Smooth muscle cell (in vitro differentiated cells): ENCODE measurements around the gene TMEM207. TPM values are rescaled to one million over a fixed set of nuclear protein-coding genes. Genes with fewer than 3 reads are reported as not detected.

Experiments
- DNase-seq: peaks from one replicate; lab custom pipeline; 2025; ENCODE audit not compliant: unreplicated experiment; lab: John Stamatoyannopoulos, UW
- H2AFZ ChIP-seq: fragments of 200-600 bp; sonication (generic); 2 replicates; pipeline ENCODE4 v1.6.0; 2016; ENCODE audit warnings: antibody characterized with exemption, low read depth, mild to moderate bottlenecking
- H3F3A ChIP-seq: fragments of 200-600 bp; sonication (generic); 2 replicates; pipeline ENCODE4 v1.6.0; 2017; ENCODE audit warnings: antibody characterized with exemption, low read depth
- H3K27ac ChIP-seq: fragments of 200-600 bp; sonication (generic); 2 replicates; pipeline ENCODE4 v1.5.1; 2016; ENCODE audit warnings: low read depth, mild to moderate bottlenecking
- H3K27me3 ChIP-seq: fragments of 200-600 bp; sonication (generic); 2 replicates; pipeline ENCODE4 v1.6.1; 2016; ENCODE audit warnings: low read depth, mild to moderate bottlenecking
- H3K36me3 ChIP-seq: fragments of 200-600 bp; sonication (generic); 2 replicates; pipeline ENCODE4 v1.5.1; 2016; ENCODE audit warnings: low read depth
- H3K4me1 ChIP-seq: fragments of 200-600 bp; sonication (generic); 2 replicates; pipeline ENCODE4 v1.5.1; 2016; ENCODE audit warnings: low read depth
- H3K4me2 ChIP-seq: fragments of 200-600 bp; sonication (generic); 2 replicates; pipeline ENCODE4 v1.6.0; 2016; ENCODE audit warnings: mild to moderate bottlenecking
- H3K4me3 ChIP-seq: fragments of 200-600 bp; sonication (generic); 2 replicates; pipeline ENCODE4 v1.5.1; 2016; ENCODE audit warnings: mild to moderate bottlenecking
- H3K79me2 ChIP-seq: fragments of 200-600 bp; sonication (generic); 2 replicates; pipeline ENCODE4 v1.6.0; 2016; ENCODE audit warnings: low read depth, mild to moderate bottlenecking
- H3K9ac ChIP-seq: fragments of 200-600 bp; sonication (generic); 2 replicates; pipeline ENCODE4 v1.6.0; 2016; ENCODE audit warnings: low read depth
- H3K9me3 ChIP-seq: fragments of 200-600 bp; sonication (generic); replicated peaks from 2 replicates; pipeline ENCODE4 v1.5.1; 2016; ENCODE audit warnings: low read depth
- H4K20me1 ChIP-seq: fragments of 200-600 bp; sonication (generic); 2 replicates; pipeline ENCODE4 v1.6.0; 2016; ENCODE audit warnings: low read depth
- CTCF ChIP-seq: fragments of 200-600 bp; sonication (generic); IDR thresholded peaks from 2 replicates; pipeline ENCODE4 v1.5.1; 2017; ENCODE audit warnings: borderline replicate concordance, mild to moderate bottlenecking, antibody characterized with exemption; ENCODE audit not compliant: insufficient read depth, poor library complexity, severe bottlenecking
- WGBS: methylation state at CpG from one replicate; pipeline ENCODE4 v1.1.7; 2016; ENCODE audit warnings: low lambda C conversion rate; 5-methylcytosine and 5-hydroxymethylcytosine counted together
- polyA plus RNA-seq: library from polyadenylated mRNA; unstranded; fragments of >200 nt; fragmentation: Nextera tagmentation; extraction: Ambion mirVana; gene quantifications from 2 replicates; pipeline ENCODE4 v1.2.1, GENCODE V29; 2016
- total RNA-seq: library from RNA; depleted of rRNA; stranded (reverse); fragments of >200 nt; gene quantifications from 2 replicates; pipeline ENCODE4 v1.2.3, GENCODE V29; 2014

The TMEM207 gene
- total and polyA plus RNA-seq, 2 experiments from 2014 or later: not detected

- H3K9ac ChIP-seq: no peak overlapping the region
- H3K4me2 ChIP-seq: no peak overlapping the region
- H4K20me1 ChIP-seq: no peaks in the 10 kb centered on the region
- no peak for DNase-seq
- no peaks in the 10 kb centered on the region for H3K9me3 ChIP-seq
- peak overlapping the region; percentile 19 for H2AFZ ChIP-seq
- H3K4me1 ChIP-seq: no peaks in the 10 kb centered on the region
- H3K36me3 ChIP-seq: no peaks in the 10 kb centered on the region
- peak; percentile 45 for TF ChIP-seq CTCF
- H3K4me3 ChIP-seq: no peak overlapping the region
- WGBS: 85% methylated on average over 3 of the region's 3 CpGs
- no peak overlapping the region for H3K27ac ChIP-seq
- no peaks in the 10 kb centered on the region for H3K79me2 ChIP-seq
- H3K27me3 ChIP-seq: no peaks in the 10 kb centered on the region
- no peaks in the 10 kb centered on the region for H3F3A ChIP-seq
Observed at GRCh38 chr3:190443257-190443656, 6.4 kb downstream of the TMEM207 start.

GRCh38 chr3:190442240-190442639, 7.5 kb downstream of the TMEM207 start:
- WGBS: 90% methylated on average over 1 of the region's 1 CpG
- no peak overlapping the region for H3K27ac ChIP-seq

GRCh38 chr3:190436331-190436730, 13.4 kb downstream of the TMEM207 start:
- no peak overlapping the region for H3K4me3 ChIP-seq
- H3K79me2 ChIP-seq: no peaks in the 10 kb centered on the region
- H3K27ac ChIP-seq: no peak overlapping the region
- no peaks in the 10 kb centered on the region for H3K27me3 ChIP-seq
- H3K4me2 ChIP-seq: no peak overlapping the region
- H4K20me1 ChIP-seq: no peaks in the 10 kb centered on the region
- no peaks in the 10 kb centered on the region for H3K9me3 ChIP-seq
- no peak overlapping the region for H3K9ac ChIP-seq
- H3F3A ChIP-seq: no peaks in the 10 kb centered on the region
- DNase-seq: no peak
- H3K4me1 ChIP-seq: no peaks in the 10 kb centered on the region
- 79% methylated on average over 2 of the region's 2 CpGs for WGBS
- no peak overlapping the region for H2AFZ ChIP-seq
- H3K36me3 ChIP-seq: no peaks in the 10 kb centered on the region
- no peak for TF ChIP-seq CTCF

More at GRCh38 chr3:190442240-190442639, 7.5 kb downstream of the TMEM207 start:
- no peaks in the 10 kb centered on the region for H3K36me3 ChIP-seq
- no peak for TF ChIP-seq CTCF
- no peak overlapping the region for H2AFZ ChIP-seq
- no peaks in the 10 kb centered on the region for H3K27me3 ChIP-seq
- no peak overlapping the region for H3K4me2 ChIP-seq
- no peak overlapping the region for H3K4me3 ChIP-seq
- no peaks in the 10 kb centered on the region for H3K79me2 ChIP-seq
- no peaks in the 10 kb centered on the region for H3K9me3 ChIP-seq
- H4K20me1 ChIP-seq: no peaks in the 10 kb centered on the region
- no peaks in the 10 kb centered on the region for H3K4me1 ChIP-seq
- H3K9ac ChIP-seq: no peak overlapping the region
- H3F3A ChIP-seq: no peaks in the 10 kb centered on the region
- DNase-seq: no peak

GRCh38 chr3:190435618-190436017, 14.1 kb downstream of the TMEM207 start:
- DNase-seq: no peak
- H3K4me1 ChIP-seq: no peaks in the 10 kb centered on the region
- H3F3A ChIP-seq: no peaks in the 10 kb centered on the region
- H3K36me3 ChIP-seq: no peaks in the 10 kb centered on the region
- H3K4me2 ChIP-seq: peak overlapping the region; percentile 26
- no peaks in the 10 kb centered on the region for H4K20me1 ChIP-seq
- no peaks in the 10 kb centered on the region for H3K9me3 ChIP-seq
- TF ChIP-seq CTCF: no peak
- no peak overlapping the region for H2AFZ ChIP-seq
- H3K27me3 ChIP-seq: no peaks in the 10 kb centered on the region
- H3K4me3 ChIP-seq: no peak overlapping the region
- H3K27ac ChIP-seq: no peak overlapping the region
- H3K79me2 ChIP-seq: no peaks in the 10 kb centered on the region
- 49% methylated on average over 3 of the region's 3 CpGs for WGBS
- no peak overlapping the region for H3K9ac ChIP-seq
